Upper lobe of left lung (tissue), 6 donors: ENCODE measurements around the gene WDR5B. TPM values are rescaled to one million over a fixed set of nuclear protein-coding genes. Genes with fewer than 3 reads are reported as not detected.
"Not testable (repeated sequence)": the region's sequence is repeated elsewhere in the genome, so short reads cannot be mapped to it uniquely, and the experiment has no call there.

ENCODE experiments used
- ATAC-seq, 2 donors: fragments of 200-7000 bp; cut with Tn5 transposase; one replicate each; pipeline ENCODE4 v1.9.1; 2022; ENCODE audit warnings: mild to moderate bottlenecking in 2 of 2, moderate library complexity in 2 of 2; ENCODE audit not compliant: low FRiP score in 2 of 2
- DNase-seq, 2 donors: peaks; one replicate each; pipeline ENCODE4 v3.0.0-alpha.2; 2019 to 2020
- H3K27ac ChIP-seq, 4 donors: fragments of 200-600 bp; sonication (generic); one replicate each; pipeline ENCODE4 v1.5.1; 2016 to 2019
- H3K27me3 ChIP-seq, 4 donors: fragments of 200-600 bp; sonication (generic); one replicate each; pipeline ENCODE4 v1.5.1; 2017 to 2019
- H3K36me3 ChIP-seq, 4 donors: fragments of 200-600 bp; sonication (generic); one replicate each; pipeline ENCODE4 v1.5.1; 2016 to 2019
- H3K4me1 ChIP-seq, 4 donors: fragments of 200-600 bp; sonication (generic); one replicate each; pipeline ENCODE4 v1.5.1; 2018 to 2019
- H3K4me3 ChIP-seq, 4 donors: fragments of 200-600 bp; sonication (generic); one replicate each; pipeline ENCODE4 v1.5.1; 2017 to 2019; ENCODE audit warnings: mild to moderate bottlenecking in 2 of 4, moderate library complexity in 1 of 4
- H3K9me3 ChIP-seq, 4 donors: fragments of 200-600 bp; sonication (generic); one replicate each; pipeline ENCODE4 v1.5.1; 2018 to 2019
- EP300 ChIP-seq, 4 donors: sonication (generic); formaldehyde crosslinking; IDR thresholded peaks; one replicate each; pipeline ENCODE4 v1.5.1; 2017; ENCODE audit warnings: antibody characterized with exemption in 4 of 4, control low read depth in 2 of 4
- POLR2A ChIP-seq, 4 donors: fragments of 450-650 bp; IDR thresholded peaks; one replicate each; pipeline ENCODE4 v1.5.1; 2016 to 2017; ENCODE audit warnings: antibody characterized with exemption in 4 of 4, mild to moderate bottlenecking in 2 of 4
- POLR2AphosphoS5 ChIP-seq, 2 donors: sonication (generic); formaldehyde crosslinking; IDR thresholded peaks; one replicate each; pipeline ENCODE4 v1.5.1; 2017; ENCODE audit warnings: antibody characterized with exemption in 2 of 2
- WGBS, 2 donors: methylation state at CpG; one replicate each; pipeline ENCODE4 v1.1.5; 2017 to 2018; 5-methylcytosine and 5-hydroxymethylcytosine counted together
- total RNA-seq, 6 donors: library from RNA; depleted of rRNA in 4 of 6; stranded (reverse); fragments of >200 nt in 4 of 6; gene quantifications; one replicate each; pipeline versions ENCODE4 v1.1.0 to v1.2.1, GENCODE V29; 2016 to 2021
- TF ChIP-seq, protein P1 (sequence below), 6 experiments: fragments of 450-650 bp in 4 of 6; fragments of 200-600 bp in 2 of 6; sonication (generic) in 2 of 6; IDR thresholded peaks; one replicate each; pipeline ENCODE4 v1.5.1; 2016 to 2019; ENCODE audit warnings: antibody characterized with exemption in 6 of 6
- donor health status: DM: no; HTN: no; CAD: no; lungs with moderate emphysema.
- donor health status: DM: no; HTN: yes; CAD: no; lungs with severe emphysema.

Gene WDR5B
- total RNA-seq, 6 donors from 2014 or later, result 2.0 to 8.4 (median 5.4) TPM

DNA sequence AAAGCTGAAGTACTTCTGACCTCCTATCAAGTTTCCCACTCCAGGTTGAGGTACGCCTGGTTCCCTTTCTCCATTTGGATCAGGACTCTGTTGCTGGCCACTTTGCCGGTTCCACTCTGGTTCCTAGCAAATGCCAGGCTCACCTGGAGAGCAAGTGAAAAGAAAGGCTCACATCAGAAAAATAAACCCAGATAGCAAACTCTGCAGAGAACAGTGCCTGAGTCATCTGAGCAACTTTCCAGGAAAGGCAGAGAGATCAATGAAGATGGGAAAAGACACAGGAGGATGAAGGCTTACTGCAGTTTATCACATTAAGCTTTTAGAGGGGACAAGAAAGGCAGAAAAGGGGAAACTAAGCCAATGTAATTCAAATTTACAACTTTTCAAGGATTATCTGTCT, 41.8 kb upstream of the WDR5B start:
- Histone ChIP-seq H3K4me3 (no peak overlapping the region), H3K27me3 (no peaks in the 10 kb centered on the region), H3K9me3 (no peaks in the 10 kb centered on the region), H3K36me3 (peaks cover 7 to 85% (median 43%) of the 10 kb centered on the region in 4 donors), H3K27ac (no peak overlapping the region), H3K4me1 (no peaks in the 10 kb centered on the region)
- TF ChIP-seq EP300 (IDR thresholded peaks at IDR 0.05), result no peak
- no peak for TF ChIP-seq POLR2A (IDR thresholded peaks at IDR 0.05)
- no peak for TF ChIP-seq POLR2AphosphoS5 (IDR thresholded peaks at IDR 0.05)
- TF ChIP-seq, protein P1, sequence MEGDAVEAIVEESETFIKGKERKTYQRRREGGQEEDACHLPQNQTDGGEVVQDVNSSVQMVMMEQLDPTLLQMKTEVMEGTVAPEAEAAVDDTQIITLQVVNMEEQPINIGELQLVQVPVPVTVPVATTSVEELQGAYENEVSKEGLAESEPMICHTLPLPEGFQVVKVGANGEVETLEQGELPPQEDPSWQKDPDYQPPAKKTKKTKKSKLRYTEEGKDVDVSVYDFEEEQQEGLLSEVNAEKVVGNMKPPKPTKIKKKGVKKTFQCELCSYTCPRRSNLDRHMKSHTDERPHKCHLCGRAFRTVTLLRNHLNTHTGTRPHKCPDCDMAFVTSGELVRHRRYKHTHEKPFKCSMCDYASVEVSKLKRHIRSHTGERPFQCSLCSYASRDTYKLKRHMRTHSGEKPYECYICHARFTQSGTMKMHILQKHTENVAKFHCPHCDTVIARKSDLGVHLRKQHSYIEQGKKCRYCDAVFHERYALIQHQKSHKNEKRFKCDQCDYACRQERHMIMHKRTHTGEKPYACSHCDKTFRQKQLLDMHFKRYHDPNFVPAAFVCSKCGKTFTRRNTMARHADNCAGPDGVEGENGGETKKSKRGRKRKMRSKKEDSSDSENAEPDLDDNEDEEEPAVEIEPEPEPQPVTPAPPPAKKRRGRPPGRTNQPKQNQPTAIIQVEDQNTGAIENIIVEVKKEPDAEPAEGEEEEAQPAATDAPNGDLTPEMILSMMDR (IDR thresholded peaks at IDR 0.05), result no peak
- ATAC-seq, result no peak
- 95 to 97% methylated on average over 2 of the region's 2 CpGs for WGBS, 2 donors
- DNase-seq, result no peak

DNA sequence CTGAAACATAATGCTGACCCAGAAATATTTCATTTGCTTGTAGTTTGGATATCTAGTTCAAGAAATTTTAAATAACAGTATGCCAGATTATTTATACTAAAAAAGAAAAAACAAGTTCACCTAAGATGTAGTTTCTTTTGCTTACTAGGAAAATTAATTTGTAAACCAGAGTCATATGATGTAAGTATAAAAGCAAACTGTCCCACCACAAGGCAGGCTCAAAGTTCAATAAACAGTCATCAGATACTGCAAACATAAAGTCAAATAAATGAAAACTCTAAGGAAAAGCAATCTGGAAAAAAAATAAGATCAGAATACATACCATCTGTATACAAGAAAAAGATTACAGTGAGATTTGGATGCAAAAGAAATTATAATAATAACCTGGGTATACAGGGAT, 40.2 kb upstream of the WDR5B start:
- no peaks in the 10 kb centered on the region for H3K4me1 ChIP-seq
- ATAC-seq, result no peak
- peaks cover 7 to 89% (median 45%) of the 10 kb centered on the region in 4 donors for H3K36me3 ChIP-seq
- H3K27me3 ChIP-seq, result no peaks in the 10 kb centered on the region
- H3K27ac ChIP-seq, result no peak overlapping the region
- H3K9me3 ChIP-seq, result no peaks in the 10 kb centered on the region
- no peak overlapping the region for H3K4me3 ChIP-seq
- DNase-seq, result no peak
- TF ChIP-seq EP300 (IDR thresholded peaks at IDR 0.05) (no peak), POLR2A (IDR thresholded peaks at IDR 0.05) (no peak), POLR2AphosphoS5 (IDR thresholded peaks at IDR 0.05) (no peak)
- TF ChIP-seq, protein P1 (IDR thresholded peaks at IDR 0.05), result no peak

DNA sequence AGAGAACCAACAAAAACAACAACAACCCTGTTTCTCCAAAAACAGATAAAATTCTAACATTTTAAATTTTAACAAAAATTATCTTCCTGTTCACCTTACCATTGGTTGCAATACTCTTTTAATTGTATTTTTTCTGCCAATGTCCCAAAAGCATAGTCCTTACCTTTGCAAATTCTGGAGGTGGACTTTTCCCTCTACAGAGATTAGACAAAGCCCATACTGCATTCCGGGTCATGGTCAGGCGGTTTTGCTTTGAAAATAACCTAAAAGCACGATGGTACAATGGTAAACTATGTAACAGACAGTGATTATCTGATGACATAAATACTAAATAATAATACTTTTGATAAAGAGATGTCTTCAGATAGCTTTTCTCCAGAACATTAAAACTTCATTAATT, 35.5 kb upstream of the WDR5B start:
- no peaks in the 10 kb centered on the region for H3K27me3 ChIP-seq
- H3K36me3 ChIP-seq, result peaks cover under 1 to 74% (median 37%) of the 10 kb centered on the region in 4 donors
- no peaks in the 10 kb centered on the region for H3K9me3 ChIP-seq
- TF ChIP-seq EP300 (IDR thresholded peaks at IDR 0.05), result no peak
- no peak for TF ChIP-seq POLR2A (IDR thresholded peaks at IDR 0.05)
- TF ChIP-seq, protein P1 (IDR thresholded peaks at IDR 0.05), result no peak
- no peak for TF ChIP-seq POLR2AphosphoS5 (IDR thresholded peaks at IDR 0.05)
- no peak overlapping the region for H3K27ac ChIP-seq
- H3K4me3 ChIP-seq, result no peak overlapping the region
- no peak for ATAC-seq
- DNase-seq, result no peak
- WGBS, 2 donors, result 95 to 96% methylated on average over 3 of the region's 3 CpGs
- no peaks in the 10 kb centered on the region for H3K4me1 ChIP-seq

DNA sequence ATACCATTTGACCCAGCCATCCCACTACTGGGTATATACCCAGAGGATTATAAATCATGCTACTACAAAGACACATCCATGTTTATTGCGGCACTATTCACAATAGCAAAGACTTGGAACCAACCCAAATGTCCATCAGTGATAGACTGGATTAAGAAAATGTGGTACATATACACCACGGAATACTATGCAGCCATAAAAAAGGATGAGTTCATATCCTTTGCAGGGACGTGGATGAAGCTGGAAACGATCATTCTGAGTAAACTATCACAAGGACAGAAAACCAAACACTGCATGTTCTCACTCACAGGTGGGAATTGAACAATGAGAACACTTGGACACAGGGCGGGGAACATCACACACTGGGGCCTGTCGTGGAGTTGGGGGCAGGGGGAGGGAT, 32.4 kb upstream of the WDR5B start:
- 97 to 99% methylated on average over 6 of the region's 6 CpGs for WGBS, 2 donors
- not testable (repeated sequence) for H3K4me3 ChIP-seq, H3K4me1 ChIP-seq, ATAC-seq, H3K9me3 ChIP-seq, H3K27ac ChIP-seq, DNase-seq, H3K27me3 ChIP-seq
- H3K36me3 ChIP-seq, result peaks cover 0 to 72% (median 43%) of the 10 kb centered on the region in 4 donors

DNA sequence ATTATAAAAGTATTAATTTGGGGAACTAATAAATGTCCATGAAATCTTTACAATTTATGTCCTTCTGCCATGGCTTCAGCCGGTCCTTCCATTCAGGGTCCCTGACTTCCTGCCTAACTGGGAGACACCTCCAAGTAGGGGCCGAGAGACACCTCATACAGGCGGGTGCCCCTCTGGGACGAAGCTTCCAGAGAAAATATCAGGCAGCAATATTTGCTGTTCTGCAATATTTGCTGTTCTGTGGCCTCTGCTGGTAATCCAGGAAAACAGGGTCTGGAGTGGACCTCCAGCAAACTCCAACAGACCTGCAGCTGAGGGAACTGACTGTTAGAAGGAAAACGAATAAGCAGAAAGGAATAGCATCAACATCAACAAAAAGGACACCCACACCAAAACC, 28.6 kb upstream of the WDR5B start:
- H3K27me3 ChIP-seq, DNase-seq, H3K9me3 ChIP-seq, H3K4me1 ChIP-seq, H3K27ac ChIP-seq, H3K4me3 ChIP-seq, ATAC-seq: not testable (repeated sequence)
- peaks cover 10 to 69% (median 42%) of the 10 kb centered on the region in 4 donors for H3K36me3 ChIP-seq
- WGBS, 2 donors, result 96 to 99% methylated on average over 5 of the region's 5 CpGs

DNA sequence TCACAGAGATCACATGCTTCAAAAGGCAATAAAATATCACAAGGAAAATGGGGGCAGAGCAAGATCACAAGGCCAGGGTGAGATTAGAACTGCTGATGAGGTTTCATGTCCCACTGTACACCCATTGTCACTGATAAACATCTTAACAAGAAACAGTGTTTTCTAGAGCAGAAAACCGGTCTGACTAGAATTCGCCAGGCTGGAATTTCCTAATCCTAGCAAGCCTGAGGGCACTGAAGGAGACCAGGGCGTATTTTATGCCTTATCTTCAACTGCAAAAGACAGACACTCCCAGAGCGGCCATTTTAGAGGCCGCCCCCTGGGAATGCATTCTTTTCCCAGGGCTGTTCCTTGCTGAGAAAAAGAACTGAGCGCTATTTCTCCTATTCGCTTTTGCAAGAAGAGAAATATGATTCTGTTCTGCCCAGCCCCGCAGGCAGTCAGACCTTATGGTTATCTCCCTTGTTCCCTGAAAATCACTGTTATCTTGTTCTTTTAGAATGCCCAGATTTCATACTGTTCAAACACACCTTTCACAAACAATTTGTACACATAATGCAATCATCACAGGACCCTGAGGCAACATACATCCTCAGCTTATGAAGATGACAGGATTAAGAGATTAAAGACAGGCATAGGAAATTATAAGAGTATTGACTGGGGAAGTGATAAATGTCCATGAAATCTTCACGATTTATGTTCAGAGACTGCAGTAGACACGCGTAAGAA, 28.1 kb upstream of the WDR5B start:
- peaks cover 13 to 69% (median 39%) of the 10 kb centered on the region in 4 donors for H3K36me3 ChIP-seq
- not testable (repeated sequence) for H3K27me3 ChIP-seq, H3K4me1 ChIP-seq, H3K27ac ChIP-seq, H3K4me3 ChIP-seq, ATAC-seq, H3K9me3 ChIP-seq
- WGBS, 2 donors, result 85 to 91% methylated on average over 11 of the region's 11 CpGs
- DNase-seq, result peak in 1 of 2 donors; percentile 22
